Esophagus muscularis mucosa (tissue), 4 donors: Measurements from ENCODE around the gene GALNT18. TPM values are rescaled to one million over a fixed set of nuclear protein-coding genes. Genes with fewer than 3 reads are reported as not detected.

Source experiments
- DNase-seq: peaks from one replicate; pipeline ENCODE4 v3.0.0-alpha.2; 2017; ENCODE audit errors: extremely low spot score
- H3K27ac ChIP-seq, 4 donors: fragments of 200-600 bp; sonication (generic); replicated peaks in 1 of 4; 1 replicate in 3 of 4; 2 replicates in 1 of 4; pipeline ENCODE4 v1.5.1; 2016 to 2019; ENCODE audit warnings: mild to moderate bottlenecking in 1 of 4
- H3K27me3 ChIP-seq, 4 donors: fragments of 200-600 bp; sonication (generic); one replicate each; pipeline versions ENCODE4 v1.5.1 to v1.6.0; 2016 to 2019
- H3K36me3 ChIP-seq, 4 donors: fragments of 200-600 bp; sonication (generic); one replicate each; pipeline ENCODE4 v1.5.1; 2016 to 2019
- H3K4me1 ChIP-seq, 4 donors: fragments of 200-600 bp; sonication (generic); one replicate each; pipeline ENCODE4 v1.5.1; 2016 to 2019
- H3K4me3 ChIP-seq, 4 donors: fragments of 200-600 bp; sonication (generic); 1 replicate in 2 of 4; 2 replicates in 2 of 4; pipeline ENCODE4 v1.5.1; 2016 to 2019; ENCODE audit warnings: mild to moderate bottlenecking in 4 of 4, moderate library complexity in 1 of 4
- H3K9me3 ChIP-seq, 4 donors: fragments of 200-600 bp; sonication (generic); 1 replicate in 3 of 4; 2 replicates in 1 of 4; pipeline ENCODE4 v1.5.1; 2016 to 2019
- CTCF ChIP-seq, 3 experiments: fragments of 200-600 bp in 2 of 3; fragments of 450-650 bp in 1 of 3; sonication (generic) in 2 of 3; IDR thresholded peaks; one replicate each; pipeline ENCODE4 v1.5.1; 2017 to 2019; ENCODE audit warnings: antibody characterized with exemption in 3 of 3, mild to moderate bottlenecking in 2 of 3, moderate library complexity in 1 of 3
- EP300 ChIP-seq: sonication (generic); formaldehyde crosslinking; IDR thresholded peaks from one replicate; pipeline ENCODE4 v1.6.1; 2017; ENCODE audit warnings: antibody characterized with exemption
- POLR2A ChIP-seq: fragments of 450-650 bp; IDR thresholded peaks from one replicate; pipeline ENCODE4 v1.6.1; 2017; ENCODE audit warnings: antibody characterized with exemption, moderate library complexity, mild to moderate bottlenecking, low read depth
- POLR2AphosphoS5 ChIP-seq, 2 donors: sonication (generic); formaldehyde crosslinking; IDR thresholded peaks; one replicate each; pipeline ENCODE4 v1.6.1; 2017; ENCODE audit warnings: antibody characterized with exemption in 2 of 2
- WGBS: methylation state at CpG from one replicate; pipeline ENCODE4 v1.1.5; 2018; 5-methylcytosine and 5-hydroxymethylcytosine counted together
- intact Hi-C: fragments of 100-400 bp; cut with DNase I; formaldehyde crosslinking; loops from one replicate; pipeline ENCODE4 v1.15.1; 2023
- total RNA-seq, 4 donors: library from RNA; depleted of rRNA; stranded (reverse); fragments of >200 nt; gene quantifications; one replicate each; pipeline versions ENCODE4 v1.1.0 to v1.2.1, GENCODE V29; 2016

Gene GALNT18
- total RNA-seq, 4 donors from 2014 or later, result 29.1 to 67.0 (median 49.3) TPM

- WGBS, result 89% methylated on average over 11 of the region's 11 CpGs
- Histone ChIP-seq H3K4me1 (peaks cover 0 to 22% (median 8%) of the 10 kb centered on the region in 4 donors), H3K4me3 (no peak overlapping the region), H3K9me3 (no peaks in the 10 kb centered on the region), H3K36me3 (peaks cover 0 to 5% (median 0%) of the 10 kb centered on the region in 4 donors), H3K27me3 (no peaks in the 10 kb centered on the region), H3K27ac (no peak overlapping the region)
- TF ChIP-seq POLR2AphosphoS5 (IDR thresholded peaks at IDR 0.05) (no peak), POLR2A (no peak), EP300 (no peak), CTCF (IDR thresholded peaks at IDR 0.05) (no peak)
- no peak for DNase-seq
- intact Hi-C loops, result no loop called here
These were observed 138.2 kb downstream of the GALNT18 start for GRCh38 chr11:11483627-11484026.

GRCh38 chr11:11482730-11483129, 139.1 kb downstream of the GALNT18 start:
- H3K9me3 ChIP-seq, result no peaks in the 10 kb centered on the region
- intact Hi-C loops, result no loop called here
- no peak for DNase-seq
- no peak overlapping the region for H3K4me3 ChIP-seq
- WGBS, result 63% methylated on average over 3 of the region's 3 CpGs
- H3K27me3 ChIP-seq, result no peaks in the 10 kb centered on the region
- no peak for TF ChIP-seq EP300
- no peak for TF ChIP-seq POLR2A
- TF ChIP-seq POLR2AphosphoS5 (IDR thresholded peaks at IDR 0.05), result no peak
- TF ChIP-seq CTCF (IDR thresholded peaks at IDR 0.05), result no peak
- peaks cover 0 to 5% (median 0%) of the 10 kb centered on the region in 4 donors for H3K36me3 ChIP-seq
- no peak overlapping the region for H3K27ac ChIP-seq
- peaks cover 0 to 29% (median 16%) of the 10 kb centered on the region in 4 donors for H3K4me1 ChIP-seq

GRCh38 chr11:11481371-11481770, 140.4 kb downstream of the GALNT18 start:
- Histone ChIP-seq H3K27me3 (no peaks in the 10 kb centered on the region), H3K9me3 (no peaks in the 10 kb centered on the region), H3K4me1 (peaks cover 0 to 32% (median 27%) of the 10 kb centered on the region in 4 donors), H3K4me3 (no peak overlapping the region), H3K36me3 (peaks cover 0 to 5% (median 0%) of the 10 kb centered on the region in 4 donors), H3K27ac (no peak overlapping the region)
- TF ChIP-seq CTCF (IDR thresholded peaks at IDR 0.05) (no peak), POLR2AphosphoS5 (IDR thresholded peaks at IDR 0.05) (no peak), EP300 (no peak), POLR2A (no peak)
- intact Hi-C loops, result no loop called here
- WGBS, result 86% methylated on average over 4 of the region's 4 CpGs
- no peak for DNase-seq

GRCh38 chr11:11480971-11481370, 140.8 kb downstream of the GALNT18 start:
- H3K9me3 ChIP-seq, result no peaks in the 10 kb centered on the region
- H3K36me3 ChIP-seq, result peaks cover 0 to 5% (median 0%) of the 10 kb centered on the region in 4 donors
- no peak overlapping the region for H3K27ac ChIP-seq
- WGBS, result 83% methylated on average over 2 of the region's 3 CpGs
- no peak overlapping the region for H3K4me3 ChIP-seq
- TF ChIP-seq POLR2A, result no peak
- TF ChIP-seq POLR2AphosphoS5 (IDR thresholded peaks at IDR 0.05), result no peak
- TF ChIP-seq CTCF (IDR thresholded peaks at IDR 0.05), result no peak
- TF ChIP-seq EP300, result no peak
- intact Hi-C loops, result no loop called here
- H3K4me1 ChIP-seq, result peaks cover 0 to 32% (median 27%) of the 10 kb centered on the region in 4 donors
- DNase-seq, result no peak
- no peaks in the 10 kb centered on the region for H3K27me3 ChIP-seq

- H3K27ac ChIP-seq, result no peak overlapping the region
- no peak for TF ChIP-seq CTCF (IDR thresholded peaks at IDR 0.05)
- TF ChIP-seq POLR2A, result no peak
- no peaks in the 10 kb centered on the region for H3K27me3 ChIP-seq
- intact Hi-C loops, result no loop called here
- WGBS, result 87% methylated on average over 10 of the region's 12 CpGs
- H3K4me3 ChIP-seq, result no peak overlapping the region
- H3K9me3 ChIP-seq, result no peaks in the 10 kb centered on the region
- no peak for DNase-seq
- H3K4me1 ChIP-seq, result peaks cover 0 to 32% (median 27%) of the 10 kb centered on the region in 4 donors
- peaks cover 0 to 4% (median 0%) of the 10 kb centered on the region in 4 donors for H3K36me3 ChIP-seq
These were observed 143.1 kb downstream of the GALNT18 start for GRCh38 chr11:11478687-11479086.
